T-helper 1 cell treated with Interleukin-12 subunit alpha and Interleukin-12 subunit beta and Interleukin-4 antibody, amounts not matched to agents 30 ng/mL and 1 ng/mL, for 36 hours (primary cell): ENCODE results near the gene ZNF688. TPM values are rescaled to one million over a fixed set of nuclear protein-coding genes. Genes with fewer than 3 reads are reported as not detected.

Experiments
- intact Hi-C: fragments of 100-400 bp; cut with micrococcal nuclease; formaldehyde crosslinking; loops from one replicate; pipeline ENCODE4 v1.15.1; 2024
- total RNA-seq: library from RNA; stranded (reverse); gene quantifications from 2 replicates; pipeline ENCODE4 v1.2.3, GENCODE V29; 2022

ZNF688 gene
- total RNA-seq, 1 donor from 2014 or later, result 13.2 TPM

- intact Hi-C loops, result loop anchor here (1.0 to 5.0 kb wide), 11 partner anchors 13 to 155 kb away; partner anchors contain the start of genes DCTPP1, PRR14, SRCAP and ZNF689
These were observed 14.1 kb upstream of the ZNF688 start, which contains the start of gene ZNF785 for GRCh38 chr16:30585400-30586191. Gene ZNF785 (minus strand): TSS chr16:30585697. CDS start chr16:30585611, 86 bp downstream.

GRCh38 chr16:30585022-30585399, 13.5 kb upstream of the ZNF688 start:
- intact Hi-C loops, result loop anchor here (1.0 to 5.0 kb wide), 11 partner anchors 13 to 155 kb away; partner anchors contain the start of genes DCTPP1, PRR14, SRCAP and ZNF689

GRCh38 chr16:30582611-30583340, 11.3 kb upstream of the ZNF688 start:
- intact Hi-C loops, result no loop called here

- intact Hi-C loops, result no loop called here
These were observed 9.9 kb upstream of the ZNF688 start for GRCh38 chr16:30581457-30581856.

GRCh38 chr16:30574678-30575077, 3.2 kb upstream of the ZNF688 start:
- intact Hi-C loops, result no loop called here

- intact Hi-C loops, result no loop called here
These were observed 674 bp downstream of the ZNF688 start for GRCh38 chr16:30570636-30571444.

GRCh38 chr16:30569746-30570635, 1.5 kb downstream of the ZNF688 start:
- intact Hi-C loops, result no loop called here

- intact Hi-C loops, result no loop called here
These were observed 2.2 kb downstream of the ZNF688 start for GRCh38 chr16:30569281-30569680.

GRCh38 chr16:30567991-30568638, 3.4 kb downstream of the ZNF688 start:
- intact Hi-C loops, result loop anchor here (1.0 kb wide), 3 partner anchors 10 to 138 kb away; partner anchors contain the start of genes DCTPP1 and ZNF764

- intact Hi-C loops, result no loop called here
These were observed 4.1 kb downstream of the ZNF688 start for GRCh38 chr16:30567160-30567990.

GRCh38 chr16:30566531-30566930, 5.0 kb downstream of the ZNF688 start:
- intact Hi-C loops, result no loop called here

GRCh38 chr16:30565984-30566383, 5.5 kb downstream of the ZNF688 start:
- intact Hi-C loops, result no loop called here

GRCh38 chr16:30565526-30565925, 6.0 kb downstream of the ZNF688 start:
- intact Hi-C loops, result no loop called here

- intact Hi-C loops, result no loop called here
These were observed 9.5 kb downstream of the ZNF688 start for GRCh38 chr16:30562021-30562420.

GRCh38 chr16:30561089-30561816, 10.3 kb downstream of the ZNF688 start:
- intact Hi-C loops, result no loop called here

- intact Hi-C loops, result loop anchor here (2.0 kb wide), 1 partner anchor 99 kb away; the partner anchor contains the start of gene FBRS
These were observed 11.8 kb downstream of the ZNF688 start for GRCh38 chr16:30559690-30560089.

- intact Hi-C loops, result loop anchor here (1.0 to 2.0 kb wide), 14 partner anchors 9 to 363 kb away; partner anchors contain the start of genes DCTPP1, FBRS, PHKG2 and PRR14
These were observed 12.6 kb downstream of the ZNF688 start for GRCh38 chr16:30558789-30559377.
